Activated effector memory CD4-positive, alpha-beta T cell treated with Interleukin-2 at 50 U/mL for 16 hours (primary cell): ENCODE results near the gene SAG.
A peak's percentile ranks its signal among the peaks of the same experiment; 100 is the strongest.
"Not testable (repeated sequence)": the region's sequence is repeated elsewhere in the genome, so short reads cannot be mapped to it uniquely, and the experiment has no call there.

Experiments
- DNase-seq: peaks from one replicate; pipeline ENCODE4 v3.0.0-alpha.2; 2020

SAG gene

DNA sequence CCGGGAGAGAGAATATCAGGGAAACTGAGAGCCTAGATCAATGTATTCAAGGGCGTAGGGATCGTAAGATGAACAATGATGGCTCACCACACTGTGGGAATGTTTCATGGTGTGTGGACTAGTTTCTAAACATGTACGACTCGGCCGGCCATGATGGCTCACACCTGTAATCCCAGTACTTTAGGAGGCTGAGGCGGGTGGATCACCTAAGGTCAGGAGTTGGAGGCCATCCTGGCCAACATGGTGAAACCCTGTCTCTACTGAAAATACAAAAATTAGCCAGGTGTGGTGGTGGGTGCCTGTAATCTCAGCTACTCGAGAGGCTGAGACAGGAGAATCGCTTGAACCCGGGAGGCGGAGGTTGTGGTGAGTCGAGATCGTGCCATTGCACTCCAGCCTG is 28.5 kb downstream of the SAG start:
- not testable (repeated sequence) for DNase-seq

DNA sequence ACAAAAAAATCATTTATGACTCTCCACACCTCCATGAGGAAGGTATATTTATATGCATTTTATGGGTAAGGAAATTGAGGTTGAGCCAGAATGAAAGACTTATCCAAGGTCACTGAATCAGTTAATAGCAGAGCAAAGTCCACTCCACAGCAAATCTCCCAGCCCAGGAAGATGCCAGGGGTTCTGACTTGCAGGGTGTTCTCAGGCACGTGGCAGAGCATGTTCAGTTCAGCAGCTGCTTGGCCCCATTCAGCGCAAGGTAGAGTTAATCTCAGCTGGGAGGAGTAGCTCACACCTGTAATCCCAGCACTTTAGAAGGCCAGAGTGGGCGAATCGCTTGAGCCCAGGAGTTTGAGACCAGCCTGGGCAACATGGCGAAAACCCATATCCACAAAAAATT is 28.9 kb downstream of the SAG start:
- no peak for DNase-seq

DNA sequence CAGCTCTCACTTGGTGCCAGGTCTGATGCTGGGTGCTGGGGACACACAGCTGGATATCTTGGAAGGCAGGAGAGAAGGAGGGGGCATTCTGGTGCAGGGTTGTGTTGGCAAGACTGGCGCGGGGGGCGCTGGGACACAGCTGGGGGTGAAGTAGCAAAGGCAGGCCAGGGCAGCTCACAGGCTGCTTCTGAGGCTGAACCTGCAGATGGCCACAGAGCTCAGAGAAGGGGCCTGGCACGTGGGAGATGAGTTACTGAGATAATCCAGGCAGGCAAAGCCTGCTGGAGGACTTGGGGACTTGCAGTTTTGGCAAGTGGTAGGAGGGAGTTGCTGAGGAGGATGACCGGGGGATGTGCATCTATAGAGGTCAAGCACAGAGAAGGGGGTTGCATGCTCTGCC is 30.4 kb downstream of the SAG start:
- DNase-seq, result no peak

DNA sequence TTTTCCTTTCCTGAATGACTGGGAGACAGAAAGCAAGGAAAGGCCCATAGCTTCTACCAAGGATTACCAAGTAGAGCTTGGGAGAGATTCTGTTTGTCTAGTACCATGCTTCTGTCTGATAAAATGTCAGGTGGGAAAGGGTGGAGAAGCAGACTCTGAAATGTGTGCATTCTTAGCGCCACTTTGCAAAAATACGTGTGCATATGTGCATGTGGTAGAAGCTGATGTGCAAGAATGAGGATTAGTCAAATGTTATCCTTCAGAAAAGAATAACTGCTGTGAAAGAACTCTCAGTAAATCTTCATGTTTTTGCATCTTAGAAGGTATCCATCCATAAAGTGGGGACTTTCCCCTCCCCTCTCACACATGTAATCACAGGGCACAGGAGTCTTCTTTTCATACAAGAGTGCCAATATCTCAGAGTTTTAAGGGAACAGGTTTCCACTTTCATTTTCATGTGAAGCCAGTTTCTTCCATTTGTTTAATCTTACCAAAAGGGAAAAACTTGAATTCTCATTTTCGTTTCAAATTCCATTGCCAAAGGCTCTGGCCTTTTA is 31.3 kb downstream of the SAG start:
- DNase-seq, result no peak

DNA sequence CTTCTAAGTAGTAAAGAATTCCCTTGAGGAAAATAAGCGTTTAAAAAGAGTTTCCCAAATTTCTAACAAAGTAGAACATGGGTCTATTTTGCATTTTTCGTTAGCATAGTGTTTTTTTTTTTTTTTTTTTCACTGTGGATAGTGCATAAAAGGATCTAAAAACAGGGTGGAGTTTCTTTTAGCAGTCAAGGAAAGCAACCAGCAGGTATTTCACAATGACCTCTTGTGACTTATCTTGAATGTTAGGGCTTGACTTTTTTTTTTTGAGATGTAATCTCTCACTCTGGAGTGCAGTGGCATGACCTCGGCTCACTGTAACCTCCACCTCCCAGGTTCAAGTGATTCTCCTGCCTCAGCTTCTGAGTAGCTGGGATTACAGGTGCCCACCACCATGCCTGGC is 31.8 kb downstream of the SAG start:
- DNase-seq, result no peak

DNA sequence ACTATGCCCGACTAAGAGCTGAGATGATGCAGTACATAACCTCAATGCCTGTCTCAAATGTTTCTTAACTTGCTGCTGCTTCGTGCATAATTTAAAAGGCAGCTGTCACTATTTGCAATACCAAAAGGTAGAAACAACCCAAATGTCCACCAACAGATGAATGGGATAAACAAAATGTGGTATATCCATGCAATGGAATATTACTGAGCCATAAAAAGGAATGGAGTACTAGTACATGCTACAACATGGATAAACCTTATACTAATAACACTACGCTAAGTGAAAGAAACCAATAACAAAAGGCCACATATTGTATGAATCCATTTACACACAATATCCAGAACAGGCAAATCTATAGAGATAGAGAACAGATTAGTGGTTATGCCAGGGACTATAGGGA is 33.7 kb downstream of the SAG start:
- no peak for DNase-seq

DNA sequence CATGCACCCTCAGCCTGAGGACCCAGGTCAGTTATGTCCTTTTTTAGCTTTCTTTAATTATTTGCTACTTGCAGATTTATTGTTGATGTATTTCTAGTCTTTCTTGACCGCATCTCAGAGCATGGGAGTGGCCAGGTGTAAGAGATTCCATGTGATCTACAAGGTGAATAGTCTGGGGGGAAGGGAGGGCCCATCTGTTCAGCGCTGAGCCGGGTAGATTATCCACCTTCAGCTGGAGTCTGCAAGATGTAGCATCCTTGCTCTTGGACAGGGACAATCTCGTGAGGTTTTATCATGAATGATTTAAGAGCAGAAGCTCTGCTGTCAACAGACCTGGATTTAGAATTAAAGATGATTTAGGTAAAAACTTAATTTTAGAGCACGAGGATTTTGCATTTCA is 34.7 kb downstream of the SAG start:
- no peak for DNase-seq

DNA sequence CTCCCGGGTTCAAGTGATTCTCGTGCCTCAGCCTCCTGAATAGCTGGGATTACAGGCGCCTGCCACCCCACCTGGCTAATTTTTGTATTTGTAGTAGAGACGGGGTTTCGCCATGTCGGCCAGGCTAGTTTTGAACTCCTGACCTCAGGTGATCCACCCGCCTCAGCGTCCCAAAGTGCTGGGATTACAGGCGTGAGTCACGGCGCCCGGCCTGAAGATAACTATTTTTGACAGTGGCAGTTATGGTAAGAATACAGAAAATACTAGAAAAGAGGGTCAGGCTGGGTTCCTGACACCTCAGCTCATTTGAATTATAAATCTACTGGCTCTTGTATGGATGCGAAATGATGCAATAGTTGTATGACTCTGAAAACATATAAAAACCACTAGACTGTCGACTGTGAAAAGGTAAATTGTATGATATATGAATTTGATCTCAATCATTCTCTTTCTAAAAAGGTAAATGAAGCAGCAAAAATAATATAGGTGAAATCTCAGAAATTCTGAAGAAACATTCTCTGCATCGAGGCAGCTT is 35.6 kb downstream of the SAG start:
- DNase-seq, result no peak

DNA sequence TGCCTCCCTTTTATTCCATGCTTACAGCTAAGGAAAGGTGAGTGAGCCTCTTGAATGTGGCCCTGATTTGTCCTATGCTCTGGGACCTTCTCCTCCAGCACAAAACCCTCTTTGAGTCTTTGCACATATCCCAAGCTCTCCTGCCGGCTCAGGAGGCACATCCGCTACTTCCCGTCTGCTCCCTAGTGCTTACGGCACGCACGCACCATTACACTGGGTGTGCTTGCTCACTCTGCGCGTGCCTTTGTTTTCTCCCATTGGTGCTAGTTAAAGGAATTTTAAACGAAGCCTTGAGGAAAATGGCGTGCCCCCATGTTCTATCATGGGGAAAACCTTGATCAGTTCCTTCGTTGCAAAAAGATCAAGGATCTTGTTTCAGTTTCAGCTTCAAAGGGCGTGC is 38.8 kb downstream of the SAG start:
- DNase-seq, result no peak

DNA sequence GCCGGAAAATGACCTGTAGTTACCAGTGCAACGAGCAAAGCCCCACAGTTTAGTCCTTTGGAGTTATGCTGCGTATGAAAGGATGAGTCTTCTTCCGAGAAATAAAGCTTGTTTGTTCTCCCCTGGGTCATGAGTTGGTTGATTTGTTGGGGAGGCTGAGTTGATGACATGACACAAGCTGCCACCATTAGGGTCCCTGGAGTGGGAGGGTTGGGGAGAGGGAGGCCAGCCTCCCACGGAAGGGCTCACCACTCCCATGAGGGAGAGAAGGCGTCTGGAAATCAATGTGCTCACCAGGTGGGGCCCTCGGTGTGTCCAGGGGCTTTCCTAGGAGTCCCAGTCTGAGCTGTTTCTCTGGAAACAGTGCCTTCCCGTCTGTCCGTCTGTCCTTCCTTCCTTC is 39.3 kb downstream of the SAG start:
- no peak for DNase-seq

DNA sequence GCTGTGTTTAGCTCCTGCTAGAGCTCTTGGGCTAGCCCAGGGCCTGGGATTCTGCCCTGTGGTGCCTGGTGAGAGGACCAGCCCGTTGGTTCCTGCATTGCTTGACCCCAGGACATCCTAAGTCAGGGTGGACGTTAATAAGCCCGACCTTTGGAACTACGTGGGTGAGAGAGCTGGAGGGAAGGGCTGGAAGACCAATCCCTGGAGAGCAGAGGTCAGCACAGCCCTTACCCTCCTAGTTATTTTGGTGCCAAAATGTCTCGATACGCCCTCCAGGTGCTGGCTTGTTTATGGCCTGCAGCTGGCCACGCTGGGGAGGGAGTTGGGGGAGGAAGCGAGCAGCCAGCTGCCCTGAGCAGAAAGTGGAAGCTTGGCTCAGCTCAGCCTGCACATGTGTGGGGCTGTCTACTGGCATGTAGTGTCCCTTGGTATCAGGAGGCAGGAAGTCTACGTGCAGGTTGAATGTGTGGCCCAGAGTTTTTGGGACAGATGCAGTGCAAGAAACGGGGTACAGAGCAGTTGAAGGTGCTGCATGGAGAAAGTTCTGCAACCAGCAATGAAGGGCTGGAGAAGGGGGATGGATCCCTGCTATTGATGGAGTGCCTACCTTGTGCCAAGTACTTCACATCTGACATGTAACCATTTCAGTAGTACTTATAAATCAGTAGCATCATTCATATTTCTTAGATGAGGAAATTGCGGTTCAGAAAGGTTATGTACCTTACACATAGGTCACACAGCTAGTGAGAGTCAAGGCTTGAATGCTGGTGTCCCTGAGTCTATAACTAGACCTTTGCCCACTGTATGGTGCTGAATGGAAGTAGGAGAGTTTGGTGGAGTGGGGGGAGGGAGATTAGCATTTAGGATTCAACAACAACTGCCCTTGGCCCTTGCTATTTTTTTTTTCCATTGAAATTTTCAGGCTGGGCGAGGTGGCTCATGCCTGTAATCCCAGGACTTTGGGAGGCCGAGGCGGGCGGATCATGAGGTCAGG is 41.7 kb downstream of the SAG start:
- no peak for DNase-seq

DNA sequence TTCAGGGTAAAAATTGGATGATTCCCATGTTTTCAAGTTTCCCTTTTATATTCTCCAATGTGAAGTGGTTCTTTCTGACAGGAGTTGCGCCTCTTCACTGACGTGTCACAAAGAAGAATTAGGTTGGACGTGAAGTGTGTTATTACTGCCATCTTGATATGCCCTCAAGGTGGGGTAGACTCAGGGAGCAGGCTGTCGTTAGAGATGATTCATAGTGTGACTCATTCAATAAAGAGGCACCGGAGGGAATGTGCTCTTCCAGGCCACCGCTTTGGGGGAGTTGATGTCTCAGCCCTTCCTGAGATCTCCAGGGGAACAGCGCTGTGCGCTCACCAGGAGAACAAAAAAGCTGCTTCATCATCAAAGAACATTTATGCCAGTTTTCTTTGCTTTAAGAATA is 43.1 kb downstream of the SAG start:
- DNase-seq, result no peak

DNA sequence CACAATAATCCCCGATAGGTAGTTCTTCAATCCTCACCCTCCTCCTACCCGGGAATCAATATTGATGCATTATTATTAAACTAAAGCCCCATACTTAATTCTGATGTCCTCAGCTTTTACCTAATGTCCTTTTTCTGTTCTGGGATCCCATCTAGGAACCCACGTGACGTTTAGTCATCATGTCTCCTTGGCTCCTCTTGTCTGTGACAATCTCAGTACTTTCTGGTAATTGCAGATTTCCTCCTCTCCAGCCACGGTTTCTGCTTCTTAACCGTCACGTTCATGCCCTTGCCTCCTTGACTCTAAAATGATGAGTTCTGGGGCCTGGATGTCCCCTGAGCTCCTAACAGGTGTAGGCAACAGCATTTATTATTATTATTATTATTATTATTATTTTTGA is 43.8 kb downstream of the SAG start:
- no peak for DNase-seq

DNA sequence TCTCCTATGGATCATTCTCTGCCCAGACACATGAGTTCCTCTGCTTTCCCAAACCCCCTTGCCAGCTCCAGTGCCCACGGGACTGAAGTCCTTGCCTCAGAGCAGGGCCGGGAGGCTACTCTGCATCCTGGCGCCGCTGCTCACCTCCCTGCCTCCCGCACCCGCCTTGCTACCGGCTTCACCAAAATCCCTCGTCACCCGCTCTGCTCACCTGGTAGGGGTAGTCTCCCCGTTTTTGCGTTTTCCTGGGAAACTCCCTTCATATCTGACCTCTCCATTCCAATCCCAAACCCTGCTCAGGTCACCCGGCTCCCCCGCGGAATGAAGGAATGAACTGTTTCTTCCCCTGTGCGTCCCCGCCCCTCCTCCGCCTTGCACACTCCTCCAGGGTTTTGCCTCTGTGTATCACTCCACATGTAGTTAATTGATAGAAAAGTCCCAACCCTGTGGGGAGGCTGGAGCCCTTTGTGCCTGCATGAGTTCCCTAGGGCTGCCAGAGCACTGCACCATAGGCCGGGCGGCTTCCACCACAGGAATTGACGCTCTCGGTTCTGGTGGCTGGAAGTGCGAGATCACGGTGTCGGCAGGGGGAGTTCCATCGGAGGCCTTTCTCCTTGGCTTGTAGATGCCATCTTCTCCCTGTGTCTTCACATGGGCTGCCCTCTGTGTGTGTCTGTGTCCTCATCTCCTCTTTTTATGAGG is 44.7 kb downstream of the SAG start:
- DNase-seq, result no peak

DNA sequence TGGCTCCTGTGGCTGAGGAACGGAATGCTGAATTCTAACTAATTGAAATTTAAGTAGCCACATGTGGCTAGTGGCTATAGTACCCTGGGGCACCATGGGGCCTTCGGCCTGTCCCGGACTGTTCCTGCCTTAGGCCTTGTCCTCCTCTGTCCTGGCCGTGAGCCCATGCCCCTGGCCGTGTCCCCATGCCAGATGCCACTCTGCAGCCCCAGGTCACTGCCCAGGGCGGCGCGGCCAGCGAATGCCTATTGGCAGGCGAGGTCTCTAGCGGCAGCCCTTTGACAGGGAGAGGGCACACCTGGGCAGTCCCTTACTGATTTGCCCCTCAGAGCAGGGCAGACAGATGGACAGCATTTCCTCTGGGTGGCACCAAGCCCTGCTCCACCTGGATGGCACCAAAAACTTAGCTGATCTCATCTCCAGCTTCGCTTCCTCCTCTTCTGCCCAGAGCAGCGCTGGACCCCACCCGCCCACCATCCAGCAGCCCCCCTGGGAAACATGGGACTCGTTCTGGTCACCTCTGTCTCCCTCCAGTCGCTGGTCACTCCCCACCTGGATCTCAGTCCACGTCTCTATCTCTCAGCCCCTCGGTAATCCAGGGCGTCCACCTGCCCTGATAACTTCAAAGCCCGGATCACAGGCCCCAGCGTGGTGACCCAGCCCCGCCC is 45.6 kb downstream of the SAG start:
- no peak for DNase-seq

DNA sequence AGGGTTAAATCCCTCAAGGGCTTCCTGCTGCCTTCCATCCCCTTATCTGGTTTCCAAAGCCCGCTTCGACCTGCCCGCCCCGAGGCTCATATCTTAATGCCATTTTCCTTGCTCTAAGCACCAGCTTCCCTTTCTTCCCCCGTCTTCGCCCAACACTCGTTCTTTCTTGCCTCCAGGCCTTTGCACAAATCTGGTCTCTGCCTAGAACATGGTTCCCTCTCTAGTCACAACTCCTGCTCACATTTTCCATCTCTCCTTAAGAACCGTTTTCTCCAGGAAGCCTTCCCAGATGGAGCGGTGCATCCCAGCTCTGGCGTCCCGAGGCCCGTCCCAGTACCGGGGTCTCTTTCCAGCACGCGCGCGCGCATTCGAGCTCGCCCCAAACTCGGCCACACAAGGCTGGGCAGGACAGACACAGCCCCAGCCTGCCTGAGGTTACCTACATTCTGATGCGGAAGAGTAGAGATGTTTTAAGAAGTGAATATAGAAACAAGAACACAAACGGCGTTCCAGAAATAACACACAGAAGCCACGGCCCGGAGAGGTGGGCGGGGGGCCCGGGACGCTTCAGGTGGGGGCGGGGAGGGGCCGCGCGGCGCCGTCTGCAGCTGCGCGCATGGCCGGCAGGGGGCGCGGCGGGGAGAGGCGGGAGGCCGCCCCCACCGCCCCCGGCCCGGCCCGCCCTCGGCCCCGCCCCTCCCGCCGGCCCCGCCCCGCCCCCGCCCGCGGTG is 46.3 kb downstream of the SAG start, which contains the start of gene DGKD:
Gene DGKD, plus strand, starts transcription at position 726 of the 731 bp plus-strand sequence. CDS start 25 bp downstream, outside the sequence.
- peak; percentile 69 for DNase-seq

DNA sequence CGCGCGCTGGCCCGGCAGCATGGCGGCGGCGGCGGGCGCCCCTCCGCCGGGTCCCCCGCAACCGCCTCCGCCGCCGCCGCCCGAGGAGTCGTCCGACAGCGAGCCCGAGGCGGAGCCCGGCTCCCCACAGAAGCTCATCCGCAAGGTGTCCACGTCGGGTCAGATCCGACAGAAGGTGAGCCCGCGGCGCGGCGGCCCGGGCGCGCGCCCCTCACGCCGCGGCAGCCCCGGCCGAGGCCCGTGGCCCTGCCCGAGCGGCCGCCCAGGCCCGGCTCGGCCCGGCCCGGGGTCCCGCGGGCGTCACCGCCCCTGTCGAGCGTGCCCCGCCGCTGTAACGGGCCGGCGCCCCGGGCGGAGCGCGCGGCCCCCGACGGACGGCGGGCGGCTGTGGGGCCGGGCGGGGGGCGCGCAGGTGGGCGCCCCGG is 46.9 kb downstream of the SAG start:
- DNase-seq, result no peak

DNA sequence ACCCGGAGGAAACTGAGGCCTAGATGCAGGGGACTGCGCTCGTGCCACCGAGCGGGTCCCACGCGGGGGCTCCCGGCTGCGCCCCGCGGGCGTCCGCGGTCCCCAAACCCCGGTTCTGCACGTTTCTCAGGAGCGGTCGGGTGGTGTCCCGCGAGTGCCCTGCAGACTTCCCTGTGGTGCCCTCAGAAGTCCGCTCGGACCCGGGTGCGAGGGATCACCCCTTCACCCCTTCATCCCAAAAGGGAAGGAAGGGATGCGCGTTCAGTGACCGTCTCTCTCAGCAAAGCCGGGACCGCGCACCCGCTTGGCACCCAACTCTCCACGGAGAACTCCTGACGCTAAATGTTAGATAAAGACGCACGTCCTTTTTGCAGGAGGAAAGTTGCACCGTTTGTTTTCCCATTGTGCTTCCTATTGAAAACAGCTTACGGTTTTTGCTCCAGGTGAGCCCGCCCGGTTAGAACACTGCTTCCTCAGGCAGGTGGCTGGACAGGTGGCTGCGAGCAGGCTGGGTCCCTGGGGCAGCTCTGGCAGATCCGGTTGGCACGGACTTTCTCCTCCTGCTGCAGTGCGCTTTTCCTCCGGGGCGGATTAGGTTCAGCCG is 47.5 kb downstream of the SAG start:
- DNase-seq, result no peak

DNA sequence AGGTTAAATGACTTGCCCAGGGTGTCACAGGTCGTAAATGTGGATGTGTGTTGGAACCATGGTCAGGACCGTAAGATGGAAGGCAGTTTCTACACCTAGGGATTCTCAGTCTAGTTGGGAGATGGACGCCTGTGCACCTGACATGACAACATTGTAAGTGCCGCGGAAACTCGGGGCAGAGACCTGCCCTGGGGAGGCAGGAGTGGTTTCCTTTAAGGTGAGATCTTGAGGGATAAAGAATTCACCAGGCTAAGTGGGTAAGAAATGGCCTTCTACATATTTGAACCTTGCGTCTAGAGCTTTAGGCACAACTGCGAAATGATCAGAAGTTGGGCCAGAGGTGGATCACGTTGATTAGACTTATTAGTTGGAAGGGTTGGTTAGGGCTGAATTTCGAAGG is 48.3 kb downstream of the SAG start:
- DNase-seq, result no peak

DNA sequence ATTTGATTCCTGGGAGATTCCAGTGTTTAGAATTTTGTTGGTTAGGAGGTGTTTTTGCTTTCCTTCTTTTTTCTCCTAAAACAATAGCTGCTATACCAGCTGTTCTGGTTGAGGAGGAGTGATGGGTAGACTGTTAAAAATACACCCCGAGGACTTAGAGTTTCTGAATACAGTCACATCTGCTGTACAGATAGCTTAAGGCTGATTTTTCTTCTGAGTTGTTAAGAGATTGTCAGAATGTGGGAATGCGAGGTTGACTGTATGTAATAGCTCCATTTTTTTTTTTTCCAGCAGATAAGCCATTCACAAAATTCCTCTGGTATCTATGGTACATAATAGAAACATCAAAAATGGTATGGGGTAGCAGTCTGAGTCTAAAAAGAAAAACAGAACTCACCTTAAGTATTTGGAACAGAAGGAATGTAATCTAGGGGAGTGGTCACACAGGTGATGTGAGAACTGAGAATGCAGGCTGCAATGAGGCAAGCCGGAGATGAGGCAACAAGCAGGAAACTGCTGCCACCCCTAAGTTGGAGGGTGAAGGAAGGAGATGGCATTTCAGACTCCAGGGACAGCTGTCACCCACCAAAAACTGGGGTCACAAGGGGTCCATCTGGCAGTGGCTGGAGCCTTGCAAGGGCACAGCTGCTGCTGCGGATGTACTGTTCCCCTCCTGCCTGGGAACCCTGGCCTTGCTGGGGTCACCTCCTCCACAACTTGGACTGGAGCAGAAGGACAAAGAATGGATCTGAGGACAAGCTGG is 49.1 kb downstream of the SAG start:
- DNase-seq, result no peak

DNA sequence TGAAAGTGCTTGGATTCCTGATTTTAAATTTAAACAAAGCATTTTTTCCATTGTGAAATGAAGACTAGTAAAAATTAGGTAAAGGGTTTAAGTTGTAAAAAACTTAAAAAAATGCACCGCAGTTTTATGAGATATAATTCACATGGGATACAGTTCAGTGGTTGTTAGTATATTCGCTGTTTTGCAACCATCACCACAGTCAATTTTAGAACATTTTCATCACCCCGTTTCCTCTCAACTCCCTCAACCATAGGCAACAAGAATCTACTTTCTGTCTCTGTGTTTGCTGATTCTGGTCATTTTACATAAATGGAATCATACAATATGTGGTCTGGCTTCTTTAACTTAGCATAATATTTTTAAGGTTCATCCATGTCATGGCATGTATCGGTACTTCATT is 50.7 kb downstream of the SAG start:
- DNase-seq, result no peak
